ENCODE data around the gene GJD3. TPM values are rescaled to one million over a fixed set of nuclear protein-coding genes. Genes with fewer than 3 reads are reported as not detected.

GJD3 gene
- total and polyA plus RNA-seq, 2 experiments from 2014 or later = 0.48 to 4.6 TPM

DNA sequence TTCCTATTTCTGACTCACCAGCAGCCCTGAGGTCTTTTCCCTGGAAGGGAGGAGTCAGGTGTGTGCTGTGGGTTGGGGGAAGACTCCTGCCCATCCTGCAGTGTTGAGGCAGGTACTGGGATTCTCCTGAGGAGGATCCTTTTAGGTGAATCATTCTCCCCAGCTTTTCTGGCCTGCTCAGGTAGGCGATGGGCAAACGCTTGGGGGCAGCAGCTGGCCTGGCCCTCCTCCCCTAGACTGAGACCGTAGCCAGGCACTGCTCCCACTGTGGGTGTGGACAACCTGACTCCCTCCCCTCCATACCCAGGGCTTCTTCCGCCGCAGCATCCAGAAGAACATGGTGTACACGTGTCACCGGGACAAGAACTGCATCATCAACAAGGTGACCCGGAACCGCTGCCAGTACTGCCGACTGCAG is 15.1 kb downstream of the GJD3 start:
- TF ChIP-seq, protein P1, sequence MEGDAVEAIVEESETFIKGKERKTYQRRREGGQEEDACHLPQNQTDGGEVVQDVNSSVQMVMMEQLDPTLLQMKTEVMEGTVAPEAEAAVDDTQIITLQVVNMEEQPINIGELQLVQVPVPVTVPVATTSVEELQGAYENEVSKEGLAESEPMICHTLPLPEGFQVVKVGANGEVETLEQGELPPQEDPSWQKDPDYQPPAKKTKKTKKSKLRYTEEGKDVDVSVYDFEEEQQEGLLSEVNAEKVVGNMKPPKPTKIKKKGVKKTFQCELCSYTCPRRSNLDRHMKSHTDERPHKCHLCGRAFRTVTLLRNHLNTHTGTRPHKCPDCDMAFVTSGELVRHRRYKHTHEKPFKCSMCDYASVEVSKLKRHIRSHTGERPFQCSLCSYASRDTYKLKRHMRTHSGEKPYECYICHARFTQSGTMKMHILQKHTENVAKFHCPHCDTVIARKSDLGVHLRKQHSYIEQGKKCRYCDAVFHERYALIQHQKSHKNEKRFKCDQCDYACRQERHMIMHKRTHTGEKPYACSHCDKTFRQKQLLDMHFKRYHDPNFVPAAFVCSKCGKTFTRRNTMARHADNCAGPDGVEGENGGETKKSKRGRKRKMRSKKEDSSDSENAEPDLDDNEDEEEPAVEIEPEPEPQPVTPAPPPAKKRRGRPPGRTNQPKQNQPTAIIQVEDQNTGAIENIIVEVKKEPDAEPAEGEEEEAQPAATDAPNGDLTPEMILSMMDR (IDR thresholded peaks at IDR 0.05; ENCODE audit: low read depth, low read length) = no peak
- no peak for DNase-seq (ENCODE audit: low read depth in 1 of 2, low spot score in 1 of 2)
- peaks cover 52% of the 10 kb centered on the region for H3K4me1 ChIP-seq (ENCODE audit: low read depth)
- H3K4me3 ChIP-seq = no peak overlapping the region
- peaks cover 10% of the 10 kb centered on the region for H3K36me3 ChIP-seq
- no peaks in the 10 kb centered on the region for H3K9me3 ChIP-seq (ENCODE audit: low read depth)
- no peak overlapping the region for H3K27ac ChIP-seq
- H3K27me3 ChIP-seq = no peaks in the 10 kb centered on the region

DNA sequence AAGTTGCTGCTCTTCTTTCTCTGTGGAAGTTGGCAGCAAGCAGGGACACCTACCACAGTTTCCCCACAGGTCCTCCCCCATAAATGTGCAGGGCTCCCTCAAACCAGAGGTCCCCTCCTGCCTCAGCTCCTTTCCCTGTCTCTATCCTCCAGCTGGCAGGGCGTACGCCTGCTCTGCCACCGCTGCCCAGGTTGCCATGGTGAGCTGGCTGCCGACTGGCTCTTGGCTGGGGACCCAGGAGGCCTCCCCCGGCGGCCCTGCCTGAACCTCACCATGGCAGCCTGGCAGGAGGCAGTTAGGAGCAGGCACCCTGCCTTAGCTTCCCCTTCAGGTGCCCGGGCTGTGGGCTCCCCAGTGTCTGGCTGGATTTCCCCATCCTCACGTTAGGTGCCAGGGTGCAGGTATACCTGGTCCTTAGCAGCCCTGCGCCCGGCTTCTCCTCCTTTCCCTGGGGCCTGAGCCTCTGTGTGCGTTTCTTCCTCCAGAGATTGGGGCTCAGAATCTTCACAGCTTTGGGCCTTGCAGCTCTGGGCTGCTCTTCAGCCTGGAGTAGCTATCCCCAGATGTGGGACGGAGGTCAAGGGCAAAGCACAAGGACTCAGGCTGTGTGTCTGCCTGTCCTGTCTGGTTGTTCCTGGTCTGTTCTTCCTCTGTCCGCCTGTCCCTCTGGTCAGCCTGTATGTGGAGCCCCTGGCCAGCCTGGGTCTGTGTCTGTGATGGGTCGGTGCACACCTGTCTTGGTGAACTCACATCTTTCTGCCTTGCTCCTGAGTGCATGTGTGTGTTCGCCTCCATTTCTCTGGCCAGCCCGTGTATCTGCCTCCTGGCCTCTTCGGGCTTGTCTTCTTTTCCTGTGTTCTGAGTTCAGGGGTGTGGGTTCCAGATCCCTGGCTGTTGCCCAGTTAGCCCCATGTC is 15.7 kb downstream of the GJD3 start:
- peaks cover 59% of the 10 kb centered on the region for H3K4me1 ChIP-seq (ENCODE audit: low read depth)
- no peak for DNase-seq (ENCODE audit: low read depth in 1 of 2, low spot score in 1 of 2)
- peaks cover 10% of the 10 kb centered on the region for H3K36me3 ChIP-seq
- no peaks in the 10 kb centered on the region for H3K9me3 ChIP-seq (ENCODE audit: low read depth)
- H3K27ac ChIP-seq = no peak overlapping the region
- H3K27me3 ChIP-seq = no peaks in the 10 kb centered on the region
- TF ChIP-seq, protein P1 (IDR thresholded peaks at IDR 0.05; ENCODE audit: low read depth, low read length) = no peak
- H3K4me3 ChIP-seq = no peak overlapping the region

DNA sequence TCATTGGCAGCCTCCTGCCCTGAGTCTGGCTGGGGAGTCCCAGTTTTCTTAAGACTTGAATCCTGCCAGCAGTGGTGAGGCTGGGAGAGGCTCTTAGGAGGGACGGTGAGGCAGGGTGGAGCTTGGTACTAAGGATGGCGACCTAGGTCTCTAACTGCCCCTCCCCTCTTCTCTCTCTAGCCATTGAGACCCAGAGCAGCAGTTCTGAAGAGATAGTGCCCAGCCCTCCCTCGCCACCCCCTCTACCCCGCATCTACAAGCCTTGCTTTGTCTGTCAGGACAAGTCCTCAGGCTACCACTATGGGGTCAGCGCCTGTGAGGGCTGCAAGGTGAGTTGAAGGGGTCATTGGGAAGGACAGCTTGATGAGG is 16.4 kb downstream of the GJD3 start:
- Histone ChIP-seq H3K27me3 (no peaks in the 10 kb centered on the region), H3K27ac (no peak overlapping the region), H3K36me3 (peaks cover 10% of the 10 kb centered on the region), H3K4me3 (no peak overlapping the region), H3K4me1 (ENCODE audit: low read depth) (peaks cover 66% of the 10 kb centered on the region), H3K9me3 (ENCODE audit: low read depth) (no peaks in the 10 kb centered on the region)
- DNase-seq (ENCODE audit: low read depth in 1 of 2, low spot score in 1 of 2) = no peak
- TF ChIP-seq, protein P1 (IDR thresholded peaks at IDR 0.05; ENCODE audit: low read depth, low read length) = no peak

DNA sequence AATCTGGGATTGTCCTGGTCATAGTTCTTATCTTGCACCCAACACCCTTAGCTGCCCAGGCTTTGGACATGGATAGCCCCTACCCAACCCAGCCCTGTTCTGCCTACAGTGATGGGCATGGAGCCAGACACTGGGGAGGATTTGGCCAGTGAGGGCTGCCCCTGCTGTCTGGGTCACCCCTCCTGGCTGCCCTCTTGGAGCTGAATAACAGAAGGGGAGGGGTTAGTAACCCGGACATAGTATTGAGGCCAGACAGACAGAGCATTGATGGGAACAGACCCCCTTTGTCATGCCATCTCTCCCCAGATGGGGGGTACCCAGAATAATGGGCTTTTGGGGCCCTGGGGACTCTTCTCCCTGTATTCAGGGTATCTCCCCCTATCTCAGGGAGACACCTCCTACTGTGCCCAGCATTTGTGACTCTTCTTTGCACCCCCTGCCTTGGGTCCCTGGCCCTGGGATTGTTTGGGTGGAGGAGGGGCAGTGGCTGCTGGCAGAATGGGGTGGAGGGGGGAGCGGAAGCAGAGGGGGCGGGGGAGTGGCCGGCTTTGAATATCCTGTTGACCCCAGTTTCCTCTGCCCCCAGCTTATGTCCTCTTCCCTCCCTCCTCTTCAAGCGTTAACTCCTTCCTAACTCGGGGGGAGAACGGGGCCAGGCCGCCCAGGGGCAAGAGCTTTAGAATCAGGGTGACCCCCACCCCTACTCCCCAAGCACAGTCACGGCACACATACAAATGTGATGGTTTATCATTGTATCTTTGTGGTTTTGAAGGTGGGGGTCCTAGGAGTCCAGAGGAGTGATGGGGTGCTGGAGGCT is 17.0 kb downstream of the GJD3 start:
- H3K27me3 ChIP-seq = no peaks in the 10 kb centered on the region

DNA sequence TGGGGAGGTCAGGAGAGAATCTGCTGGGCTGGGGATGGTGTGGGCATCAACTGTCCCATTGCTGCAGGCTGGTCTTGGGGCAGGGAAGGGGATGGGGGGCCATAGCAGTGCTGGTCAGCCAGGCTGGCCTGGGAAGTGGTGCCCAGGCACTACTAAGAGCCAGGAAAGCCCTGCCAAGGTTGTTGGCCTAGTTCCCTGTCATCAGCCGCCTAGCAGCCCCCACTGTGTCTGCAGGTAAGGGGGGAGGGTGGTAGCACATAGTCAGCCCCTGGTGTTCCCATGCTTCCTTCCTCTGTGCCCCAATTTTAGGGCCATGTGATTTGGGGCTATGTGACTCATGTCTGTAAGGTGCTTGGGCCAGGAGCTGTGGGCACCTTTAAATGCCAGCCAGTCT is 17.8 kb downstream of the GJD3 start:
- no peak for DNase-seq (ENCODE audit: low read depth in 1 of 2, low spot score in 1 of 2)
- TF ChIP-seq, protein P1 (IDR thresholded peaks at IDR 0.05; ENCODE audit: low read depth, low read length) = no peak
- Histone ChIP-seq H3K27ac (peak overlapping the region; percentile 96), H3K36me3 (peaks cover 3% of the 10 kb centered on the region), H3K27me3 (no peaks in the 10 kb centered on the region), H3K4me3 (no peak overlapping the region), H3K4me1 (ENCODE audit: low read depth) (peaks cover 74% of the 10 kb centered on the region), H3K9me3 (ENCODE audit: low read depth) (no peaks in the 10 kb centered on the region)

More for the DNA sequence above, 17.0 kb downstream of the GJD3 start:
- Histone ChIP-seq H3K4me1 (ENCODE audit: low read depth) (peaks cover 72% of the 10 kb centered on the region), H3K9me3 (ENCODE audit: low read depth) (no peaks in the 10 kb centered on the region), H3K27ac (no peak overlapping the region), H3K36me3 (peaks cover 9% of the 10 kb centered on the region), H3K4me3 (no peak overlapping the region)
- TF ChIP-seq, protein P1 (IDR thresholded peaks at IDR 0.05; ENCODE audit: low read depth, low read length) = no peak
- DNase-seq (ENCODE audit: low read depth in 1 of 2, low spot score in 1 of 2) = no peak
